K562 (cell line): ENCODE results near the gene TMEM208. TPM values are rescaled to one million over a fixed set of nuclear protein-coding genes. Genes with fewer than 3 reads are reported as not detected.

ENCODE experiments used
- BCOR ChIP-seq: fragments of 450-650 bp; IDR thresholded peaks from 2 replicates; pipeline ENCODE4 v1.6.1; 2016
- BDP1 ChIP-seq: IDR thresholded peaks from 3 replicates; pipeline ENCODE4 v1.6.1; 2011; ENCODE audit not compliant: insufficient read length, insufficient read depth
- BMI1 ChIP-seq: fragments of 150-350 bp; IDR thresholded peaks from 2 replicates; pipeline ENCODE4 v1.6.1; 2014; ENCODE audit warnings: low read length
- EP400 ChIP-seq: fragments of 450-650 bp; IDR thresholded peaks from 2 replicates; pipeline ENCODE4 v1.6.1; 2017; ENCODE audit warnings: antibody characterized with exemption, mild to moderate bottlenecking, moderate library complexity
- ETS2 ChIP-seq: IDR thresholded peaks from 2 replicates; pipeline ENCODE4 v1.6.1; 2016; ENCODE audit warnings: borderline replicate concordance, missing genetic modification characterization, mild to moderate bottlenecking, moderate library complexity, missing compliant biosample characterization; ENCODE audit not compliant: poor library complexity, severe bottlenecking
- GATAD2B ChIP-seq: fragments of 450-650 bp; IDR thresholded peaks from 2 replicates; pipeline ENCODE4 v1.6.1; 2017; ENCODE audit warnings: mild to moderate bottlenecking, borderline replicate concordance
- HDAC1 ChIP-seq, 2 experiments: fragments of 450-650 bp; IDR thresholded peaks; 2 replicates each; pipeline ENCODE4 v1.6.1; 2016 to 2017; ENCODE audit warnings: inconsistent platforms in 1 of 2, mild to moderate bottlenecking in 1 of 2, moderate library complexity in 1 of 2
- KDM4B ChIP-seq, 2 experiments: fragments of 450-650 bp in 1 of 2; sonication (generic) in 1 of 2; IDR thresholded peaks; 2 replicates each; pipeline ENCODE4 v1.6.1; 2016 to 2017; ENCODE audit warnings: borderline replicate concordance in 2 of 2, antibody characterized with exemption in 1 of 2, low read depth in 1 of 2, mild to moderate bottlenecking in 1 of 2
- MCM2 ChIP-seq: fragments of 450-650 bp; IDR thresholded peaks from 2 replicates; pipeline ENCODE4 v1.6.1; 2017; ENCODE audit warnings: low read depth, mild to moderate bottlenecking
- MCM3 ChIP-seq: fragments of 450-650 bp; IDR thresholded peaks from 2 replicates; pipeline ENCODE4 v1.6.1; 2016
- PTBP1 ChIP-seq: fragments of 200-400 bp; formaldehyde crosslinking; IDR thresholded peaks from 2 replicates; pipeline ENCODE4 v1.6.1; 2017; ENCODE audit warnings: low read depth, low read length
- RFX5 ChIP-seq: IDR thresholded peaks from 2 replicates; pipeline ENCODE4 v1.6.1; 2011; ENCODE audit warnings: low read depth, mild to moderate bottlenecking, improper control_type of control experiment, low read length
- SREBF2 ChIP-seq: sonication (generic); formaldehyde crosslinking; IDR thresholded peaks from 2 replicates; pipeline ENCODE4 v1.4.0; 2020; ENCODE audit warnings: mild to moderate bottlenecking, missing genetic modification reagents
- ZNF3 ChIP-seq: fragments of 250-450 bp; sonication (Bioruptor Pico); IDR thresholded peaks from 2 replicates; pipeline ENCODE4 v1.5.0; 2021; ENCODE audit warnings: mild to moderate bottlenecking, moderate library complexity
- ZNF354B ChIP-seq: fragments of 250-450 bp; sonication (Bioruptor Pico); IDR thresholded peaks from 2 replicates; pipeline ENCODE4 v1.4.0; 2020
- ZNF695 ChIP-seq: fragments of 450-650 bp; formaldehyde crosslinking; IDR thresholded peaks from 2 replicates; pipeline ENCODE4 v1.4.0; 2020; ENCODE audit warnings: mild to moderate bottlenecking, moderate library complexity
- polyA plus RNA-seq, 8 experiments: library from polyadenylated mRNA; depleted of rRNA in 4 of 8; stranded (reverse) in 5 of 8; unstranded in 3 of 8; fragments of >200 nt; fragmentation: Nextera tagmentation in 2 of 8; fragmentation: Illumina TruSeq in 1 of 8; extraction: Ambion mirVana in 2 of 8; extraction: Trizol in 1 of 8; gene quantifications; 2 replicates each; pipeline versions ENCODE4 v1.2.1 to v1.2.3, GENCODE V29; 2011 to 2014; ENCODE audit warnings: inconsistent platforms in 1 of 8, missing spikeins in 1 of 8
- total RNA-seq, 7 experiments: library from RNA; depleted of rRNA in 6 of 7; stranded (reverse); fragments of >200 nt in 6 of 7; fragmentation: Illumina TruSeq in 2 of 7; extraction: Trizol in 2 of 7; gene quantifications; 2 replicates each; pipeline versions ENCODE4 v1.2.1 to v1.2.3, GENCODE V29; 2011 to 2021; ENCODE audit warnings: low replicate concordance in 1 of 7
- TF ChIP-seq, protein P1 (sequence below): fragments of 200-400 bp; formaldehyde crosslinking; IDR thresholded peaks from 2 replicates; pipeline ENCODE4 v1.6.1; 2017; ENCODE audit warnings: mild to moderate bottlenecking, low read depth, low read length, moderate library complexity
- TF ChIP-seq, protein P2 (sequence below): fragments of 450-650 bp; formaldehyde crosslinking; conservative IDR thresholded peaks from 2 replicates; pipeline ENCODE4 v1.4.0; 2022; ENCODE audit warnings: mild to moderate bottlenecking, missing genetic modification characterization
- TF ChIP-seq, protein P3 (sequence below): fragments of 250-450 bp; sonication (Bioruptor Pico); IDR thresholded peaks from 2 replicates; pipeline ENCODE4 v1.4.0; 2020; ENCODE audit warnings: mild to moderate bottlenecking, moderate library complexity
- TF ChIP-seq, protein P4 (sequence below), 2 experiments: fragments of 450-650 bp in 1 of 2; IDR thresholded peaks; 2 replicates each; pipeline ENCODE4 v1.6.1; 2011 to 2017; ENCODE audit warnings: low read depth in 2 of 2, antibody characterized with exemption in 1 of 2, borderline replicate concordance in 1 of 2, low read length in 1 of 2, mild to moderate bottlenecking in 1 of 2, mixed read lengths in 1 of 2; ENCODE audit not compliant: control insufficient read depth in 1 of 2

Gene TMEM208
- total and polyA plus RNA-seq, 9 of the 15 experiments (the other 6 are each of a cell fraction or from before 2014, with no cell fraction given): 31.8 to 239 (median 54.3) TPM

DNA sequence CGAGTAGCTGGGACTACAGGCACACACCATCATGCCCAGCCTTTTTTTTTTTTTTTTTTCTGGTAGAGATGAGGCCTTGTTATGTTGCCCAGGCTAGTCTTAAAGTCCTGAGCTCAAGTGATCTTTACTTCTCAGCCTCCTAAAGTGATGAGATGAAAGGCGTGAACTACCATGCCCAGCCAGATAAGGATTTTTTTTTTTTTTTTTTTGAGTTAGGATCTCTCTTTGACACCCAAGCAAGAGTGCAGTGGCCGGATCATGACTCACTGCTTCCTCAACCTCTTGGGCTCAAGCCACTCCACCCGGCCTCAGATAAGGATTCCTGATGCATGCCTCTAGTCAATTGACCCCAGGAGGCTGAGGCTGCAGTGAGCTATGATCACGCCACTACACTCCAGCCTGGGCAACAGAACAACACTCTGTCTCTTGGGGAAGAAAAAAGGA lies 41.2 kb downstream of the TMEM208 start (continued):
- TF ChIP-seq GATAD2B: no peak
- TF ChIP-seq ETS2: no peak
- no peak for TF ChIP-seq ZNF695 (CRISPR knock-in tag)
- TF ChIP-seq BDP1: no peak
- no peak for TF ChIP-seq BMI1
- no peak for TF ChIP-seq PTBP1
- peak in 1 of 2 experiments; percentile 83; a peak in 1 of 4 replicates for TF ChIP-seq HDAC1 (IDR thresholded peaks at IDR 0.05)
- TF ChIP-seq EP400: peak; percentile 51; the same call in 1 of the 2 replicates
- TF ChIP-seq KDM4B (IDR thresholded peaks at IDR 0.05; ENCODE audit: borderline replicate concordance in 2 of 2, low read depth in 1 of 2): no peak
- no peak for TF ChIP-seq SREBF2
- TF ChIP-seq, protein P1, sequence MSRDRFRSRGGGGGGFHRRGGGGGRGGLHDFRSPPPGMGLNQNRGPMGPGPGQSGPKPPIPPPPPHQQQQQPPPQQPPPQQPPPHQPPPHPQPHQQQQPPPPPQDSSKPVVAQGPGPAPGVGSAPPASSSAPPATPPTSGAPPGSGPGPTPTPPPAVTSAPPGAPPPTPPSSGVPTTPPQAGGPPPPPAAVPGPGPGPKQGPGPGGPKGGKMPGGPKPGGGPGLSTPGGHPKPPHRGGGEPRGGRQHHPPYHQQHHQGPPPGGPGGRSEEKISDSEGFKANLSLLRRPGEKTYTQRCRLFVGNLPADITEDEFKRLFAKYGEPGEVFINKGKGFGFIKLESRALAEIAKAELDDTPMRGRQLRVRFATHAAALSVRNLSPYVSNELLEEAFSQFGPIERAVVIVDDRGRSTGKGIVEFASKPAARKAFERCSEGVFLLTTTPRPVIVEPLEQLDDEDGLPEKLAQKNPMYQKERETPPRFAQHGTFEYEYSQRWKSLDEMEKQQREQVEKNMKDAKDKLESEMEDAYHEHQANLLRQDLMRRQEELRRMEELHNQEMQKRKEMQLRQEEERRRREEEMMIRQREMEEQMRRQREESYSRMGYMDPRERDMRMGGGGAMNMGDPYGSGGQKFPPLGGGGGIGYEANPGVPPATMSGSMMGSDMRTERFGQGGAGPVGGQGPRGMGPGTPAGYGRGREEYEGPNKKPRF: no peak
- TF ChIP-seq BCOR: peak; percentile 63; the same call in 1 of the 2 replicates
- TF ChIP-seq, protein P2, sequence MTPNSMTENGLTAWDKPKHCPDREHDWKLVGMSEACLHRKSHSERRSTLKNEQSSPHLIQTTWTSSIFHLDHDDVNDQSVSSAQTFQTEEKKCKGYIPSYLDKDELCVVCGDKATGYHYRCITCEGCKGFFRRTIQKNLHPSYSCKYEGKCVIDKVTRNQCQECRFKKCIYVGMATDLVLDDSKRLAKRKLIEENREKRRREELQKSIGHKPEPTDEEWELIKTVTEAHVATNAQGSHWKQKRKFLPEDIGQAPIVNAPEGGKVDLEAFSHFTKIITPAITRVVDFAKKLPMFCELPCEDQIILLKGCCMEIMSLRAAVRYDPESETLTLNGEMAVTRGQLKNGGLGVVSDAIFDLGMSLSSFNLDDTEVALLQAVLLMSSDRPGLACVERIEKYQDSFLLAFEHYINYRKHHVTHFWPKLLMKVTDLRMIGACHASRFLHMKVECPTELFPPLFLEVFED (CRISPR knock-in tag): no peak
- TF ChIP-seq, protein P3, sequence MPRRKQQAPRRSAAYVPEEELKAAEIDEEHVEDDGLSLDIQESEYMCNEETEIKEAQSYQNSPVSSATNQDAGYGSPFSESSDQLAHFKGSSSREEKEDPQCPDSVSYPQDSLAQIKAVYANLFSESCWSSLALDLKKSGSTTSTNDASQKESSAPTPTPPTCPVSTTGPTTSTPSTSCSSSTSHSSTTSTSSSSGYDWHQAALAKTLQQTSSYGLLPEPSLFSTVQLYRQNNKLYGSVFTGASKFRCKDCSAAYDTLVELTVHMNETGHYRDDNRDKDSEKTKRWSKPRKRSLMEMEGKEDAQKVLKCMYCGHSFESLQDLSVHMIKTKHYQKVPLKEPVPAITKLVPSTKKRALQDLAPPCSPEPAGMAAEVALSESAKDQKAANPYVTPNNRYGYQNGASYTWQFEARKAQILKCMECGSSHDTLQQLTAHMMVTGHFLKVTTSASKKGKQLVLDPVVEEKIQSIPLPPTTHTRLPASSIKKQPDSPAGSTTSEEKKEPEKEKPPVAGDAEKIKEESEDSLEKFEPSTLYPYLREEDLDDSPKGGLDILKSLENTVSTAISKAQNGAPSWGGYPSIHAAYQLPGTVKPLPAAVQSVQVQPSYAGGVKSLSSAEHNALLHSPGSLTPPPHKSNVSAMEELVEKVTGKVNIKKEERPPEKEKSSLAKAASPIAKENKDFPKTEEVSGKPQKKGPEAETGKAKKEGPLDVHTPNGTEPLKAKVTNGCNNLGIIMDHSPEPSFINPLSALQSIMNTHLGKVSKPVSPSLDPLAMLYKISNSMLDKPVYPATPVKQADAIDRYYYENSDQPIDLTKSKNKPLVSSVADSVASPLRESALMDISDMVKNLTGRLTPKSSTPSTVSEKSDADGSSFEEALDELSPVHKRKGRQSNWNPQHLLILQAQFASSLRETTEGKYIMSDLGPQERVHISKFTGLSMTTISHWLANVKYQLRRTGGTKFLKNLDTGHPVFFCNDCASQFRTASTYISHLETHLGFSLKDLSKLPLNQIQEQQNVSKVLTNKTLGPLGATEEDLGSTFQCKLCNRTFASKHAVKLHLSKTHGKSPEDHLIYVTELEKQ (CRISPR knock-in tag): no peak
- TF ChIP-seq RFX5: no peak
- no peak for TF ChIP-seq ZNF3 (CRISPR knock-in tag)
- no peak for TF ChIP-seq MCM2
- no peak for TF ChIP-seq ZNF354B (CRISPR knock-in tag)
- TF ChIP-seq, protein P4, sequence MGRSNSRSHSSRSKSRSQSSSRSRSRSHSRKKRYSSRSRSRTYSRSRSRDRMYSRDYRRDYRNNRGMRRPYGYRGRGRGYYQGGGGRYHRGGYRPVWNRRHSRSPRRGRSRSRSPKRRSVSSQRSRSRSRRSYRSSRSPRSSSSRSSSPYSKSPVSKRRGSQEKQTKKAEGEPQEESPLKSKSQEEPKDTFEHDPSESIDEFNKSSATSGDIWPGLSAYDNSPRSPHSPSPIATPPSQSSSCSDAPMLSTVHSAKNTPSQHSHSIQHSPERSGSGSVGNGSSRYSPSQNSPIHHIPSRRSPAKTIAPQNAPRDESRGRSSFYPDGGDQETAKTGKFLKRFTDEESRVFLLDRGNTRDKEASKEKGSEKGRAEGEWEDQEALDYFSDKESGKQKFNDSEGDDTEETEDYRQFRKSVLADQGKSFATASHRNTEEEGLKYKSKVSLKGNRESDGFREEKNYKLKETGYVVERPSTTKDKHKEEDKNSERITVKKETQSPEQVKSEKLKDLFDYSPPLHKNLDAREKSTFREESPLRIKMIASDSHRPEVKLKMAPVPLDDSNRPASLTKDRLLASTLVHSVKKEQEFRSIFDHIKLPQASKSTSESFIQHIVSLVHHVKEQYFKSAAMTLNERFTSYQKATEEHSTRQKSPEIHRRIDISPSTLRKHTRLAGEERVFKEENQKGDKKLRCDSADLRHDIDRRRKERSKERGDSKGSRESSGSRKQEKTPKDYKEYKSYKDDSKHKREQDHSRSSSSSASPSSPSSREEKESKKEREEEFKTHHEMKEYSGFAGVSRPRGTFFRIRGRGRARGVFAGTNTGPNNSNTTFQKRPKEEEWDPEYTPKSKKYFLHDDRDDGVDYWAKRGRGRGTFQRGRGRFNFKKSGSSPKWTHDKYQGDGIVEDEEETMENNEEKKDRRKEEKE (IDR thresholded peaks at IDR 0.05; ENCODE audit: borderline replicate concordance in 1 of 2, control insufficient read depth in 1 of 2, low read depth in 2 of 2, low read length in 1 of 2): 0 out of 4 replicates have a peak, but pooled peaks of 1 of the 2 experiments have one; percentile 16
- TF ChIP-seq MCM3: no peak
